Stimulated activated CD8-positive, alpha-beta memory T cell treated with anti-CD3 and anti-CD28 coated beads, Interleukin-15, amount 100 ng/mL, for 4 hours (primary cell): ENCODE measurements around the gene TOB2.

Source experiments
- DNase-seq, 2 donors: peaks; one replicate each; pipeline ENCODE4 v3.0.0-alpha.2; 2020; ENCODE audit warnings: low read depth in 2 of 2

The TOB2 gene

GRCh38 chr22:41387341-41387740 lies 59.3 kb downstream of the TOB2 start:
- no peak for DNase-seq

DNA sequence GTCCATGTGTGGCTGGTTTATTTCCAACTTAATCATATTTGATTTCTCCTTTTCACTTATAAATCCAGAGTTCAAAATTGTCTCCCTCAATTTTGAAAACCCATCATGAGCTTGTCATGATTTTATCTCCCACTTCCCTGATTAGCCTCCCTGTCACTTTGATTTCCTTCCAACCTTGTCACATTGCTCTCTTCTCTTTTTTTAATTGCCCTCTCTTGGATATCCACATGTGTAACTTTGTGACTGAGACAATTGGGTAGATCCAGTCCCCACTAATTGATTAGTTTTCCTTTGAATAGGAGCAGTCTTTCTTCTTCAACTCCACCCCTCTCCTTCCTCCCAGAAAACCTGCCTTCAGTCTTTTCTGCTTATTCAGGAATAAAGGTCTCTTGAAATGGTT lies 62.5 kb downstream of the TOB2 start:
- DNase-seq: no peak
